Trophoblast cell (in vitro differentiated cells and primary cell): ENCODE data around the gene MALSU1.
A peak's percentile ranks its signal among the peaks of the same experiment; 100 is the strongest.

ENCODE experiments used
- DNase-seq, 2 donors: peaks; one replicate each; pipeline ENCODE4 v3.0.0-alpha.2; 2016
- H2AFZ ChIP-seq: 2 replicates; pipeline ENCODE4 v1.6.1; 2013; ENCODE audit warnings: low read length, moderate library complexity, mild to moderate bottlenecking; ENCODE audit not compliant: insufficient read depth, poor library complexity
- H2AK5ac ChIP-seq: 2 replicates; pipeline ENCODE4 v1.6.1; 2013; ENCODE audit warnings: mild to moderate bottlenecking, low read length
- H2BK120ac ChIP-seq: 2 replicates; pipeline ENCODE4 v1.6.1; 2013; ENCODE audit warnings: low read length, mild to moderate bottlenecking, moderate library complexity; ENCODE audit not compliant: insufficient read depth, poor library complexity
- H2BK12ac ChIP-seq: 2 replicates; pipeline ENCODE4 v1.6.1; 2013; ENCODE audit warnings: mild to moderate bottlenecking, low read length, moderate library complexity
- H2BK5ac ChIP-seq: 2 replicates; pipeline ENCODE4 v1.6.1; 2013; ENCODE audit warnings: low read length, low read depth, moderate library complexity, mild to moderate bottlenecking; ENCODE audit not compliant: poor library complexity
- H3K14ac ChIP-seq: 2 replicates; pipeline ENCODE4 v1.6.1; 2013; ENCODE audit warnings: mild to moderate bottlenecking, low read length
- H3K18ac ChIP-seq: 2 replicates; pipeline ENCODE4 v1.6.1; 2013; ENCODE audit warnings: mild to moderate bottlenecking, low read length
- H3K23ac ChIP-seq: 2 replicates; pipeline ENCODE4 v1.6.1; 2013; ENCODE audit warnings: low read length
- H3K27ac ChIP-seq: 2 replicates; pipeline ENCODE4 v1.5.1; 2013; ENCODE audit warnings: low read depth, mild to moderate bottlenecking, inconsistent platforms, low read length, moderate library complexity
- H3K27me3 ChIP-seq: 2 replicates; pipeline ENCODE4 v1.6.1; 2013; ENCODE audit warnings: inconsistent platforms, mild to moderate bottlenecking, low read length, moderate library complexity; ENCODE audit not compliant: insufficient read depth
- H3K36me3 ChIP-seq, 2 experiments: 1 replicate in 1 of 2; 2 replicates in 1 of 2; pipeline ENCODE4 v1.6.1; 2013; ENCODE audit warnings: low read length in 2 of 2, mild to moderate bottlenecking in 2 of 2, moderate library complexity in 1 of 2; ENCODE audit not compliant: insufficient read depth in 2 of 2, control insufficient read depth in 1 of 2
- H3K4ac ChIP-seq: 2 replicates; pipeline ENCODE4 v1.6.1; 2013; ENCODE audit warnings: low read depth, mild to moderate bottlenecking, low read length, moderate library complexity
- H3K4me1 ChIP-seq, 2 experiments: 1 replicate in 1 of 2; 2 replicates in 1 of 2; pipeline ENCODE4 v1.6.1; 2013; ENCODE audit warnings: low read length in 2 of 2, mild to moderate bottlenecking in 2 of 2, moderate library complexity in 1 of 2; ENCODE audit not compliant: insufficient read depth in 2 of 2, control insufficient read depth in 1 of 2
- H3K4me2 ChIP-seq: 2 replicates; pipeline ENCODE4 v1.6.1; 2013; ENCODE audit warnings: inconsistent platforms, mild to moderate bottlenecking, low read length, moderate library complexity
- H3K4me3 ChIP-seq: 2 replicates; pipeline ENCODE4 v1.5.1; 2013; ENCODE audit warnings: mild to moderate bottlenecking, low read depth, low read length, inconsistent platforms
- H3K79me1 ChIP-seq: one replicate; pipeline ENCODE4 v1.6.1; 2013; ENCODE audit warnings: low read length
- H3K79me2 ChIP-seq: 2 replicates; pipeline ENCODE4 v1.6.1; 2013; ENCODE audit warnings: low read length, mild to moderate bottlenecking; ENCODE audit not compliant: control insufficient read depth, insufficient read depth, poor library complexity
- H3K9ac ChIP-seq: 2 replicates; pipeline ENCODE4 v1.6.1; 2013; ENCODE audit warnings: mild to moderate bottlenecking, low read length
- H3K9me3 ChIP-seq: 2 replicates; pipeline ENCODE4 v1.6.1; 2013; ENCODE audit warnings: low read depth, mild to moderate bottlenecking, control low read depth, inconsistent platforms, low read length; ENCODE audit not compliant: insufficient read depth
- H4K12ac ChIP-seq: 2 replicates; pipeline ENCODE4 v1.6.1; 2013; ENCODE audit warnings: low read depth, mild to moderate bottlenecking, low read length, moderate library complexity
- H4K8ac ChIP-seq: 2 replicates; pipeline ENCODE4 v1.6.1; 2013; ENCODE audit warnings: low read depth, mild to moderate bottlenecking, low read length, moderate library complexity
- H4K91ac ChIP-seq: one replicate; pipeline ENCODE4 v1.6.1; 2013; ENCODE audit warnings: low read depth, mild to moderate bottlenecking, low read length, moderate library complexity
- WGBS: extraction: QIAGEN DNeasy Blood & Tissue Kit; methylation state at CpG from one replicate; pipeline ENCODE4 v1.1.7; 2013; ENCODE audit warnings: missing lambda C conversion rate; ENCODE audit not compliant: insufficient read length, insufficient coverage; ENCODE audit errors: extremely low coverage; 5-methylcytosine and 5-hydroxymethylcytosine counted together

The MALSU1 gene

GRCh38 chr7:23273141-23273599, 26.0 kb upstream of the MALSU1 start:
- Histone ChIP-seq H3K9me3 (peaks cover 2% of the 10 kb centered on the region), H3K9ac (no peak overlapping the region), H2AK5ac (no peak overlapping the region), H3K4me3 (no peak overlapping the region), H3K79me1 (no peaks in the 10 kb centered on the region), H3K18ac (no peak overlapping the region), H3K4me1 (no peaks in the 10 kb centered on the region), H3K23ac (no peak overlapping the region), H3K79me2 (no peaks in the 10 kb centered on the region), H3K27me3 (no peaks in the 10 kb centered on the region), H3K36me3 (no peaks in the 10 kb centered on the region), H3K27ac (no peak overlapping the region), H2AFZ (no peak overlapping the region), H4K12ac (no peak overlapping the region), H4K8ac (no peak overlapping the region), H3K4me2 (no peak overlapping the region), H3K14ac (no peak overlapping the region), H2BK12ac (no peak overlapping the region), H4K91ac (no peak overlapping the region), H2BK120ac (no peak overlapping the region), H3K4ac (no peak overlapping the region), H2BK5ac (no peak overlapping the region)
- DNase-seq = peak; percentile 93 to 94
- WGBS = no CpG with 5 or more reads among the region's 11 CpGs

DNA sequence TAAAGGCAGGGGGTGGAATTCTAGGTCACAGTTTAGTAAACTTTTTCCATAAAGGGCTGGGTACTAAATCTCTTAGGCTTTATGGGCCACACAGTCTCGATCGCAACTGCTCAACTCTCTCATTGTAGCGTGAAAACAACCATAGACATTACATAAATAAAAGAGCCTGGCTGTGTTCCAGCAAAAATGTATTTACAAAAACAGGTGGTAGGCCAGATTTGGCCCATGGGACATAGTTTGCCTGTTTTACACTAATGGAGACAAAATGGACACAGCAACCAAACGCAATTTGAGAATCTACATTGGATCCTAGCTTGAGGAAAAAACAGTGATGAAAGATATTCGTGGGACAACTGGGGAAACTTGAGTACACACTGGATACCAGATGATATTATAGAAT, 23.2 kb upstream of the MALSU1 start:
- no peak overlapping the region for H3K18ac ChIP-seq
- H2BK12ac ChIP-seq = no peak overlapping the region
- no peak overlapping the region for H4K12ac ChIP-seq
- no peaks in the 10 kb centered on the region for H3K27me3 ChIP-seq
- no peak overlapping the region for H2BK5ac ChIP-seq
- no peak overlapping the region for H3K4me3 ChIP-seq
- no peaks in the 10 kb centered on the region for H3K4me1 ChIP-seq
- H2BK120ac ChIP-seq = no peak overlapping the region
- no peaks in the 10 kb centered on the region for H3K36me3 ChIP-seq
- H2AFZ ChIP-seq = no peak overlapping the region
- no peaks in the 10 kb centered on the region for H3K79me1 ChIP-seq
- H3K9ac ChIP-seq = no peak overlapping the region
- no peaks in the 10 kb centered on the region for H3K9me3 ChIP-seq
- no peak overlapping the region for H3K14ac ChIP-seq
- H4K8ac ChIP-seq = no peak overlapping the region
- H2AK5ac ChIP-seq = no peak overlapping the region
- no peak for DNase-seq
- H3K23ac ChIP-seq = no peak overlapping the region
- no peak overlapping the region for H3K4ac ChIP-seq
- no peaks in the 10 kb centered on the region for H3K79me2 ChIP-seq
- no peak overlapping the region for H4K91ac ChIP-seq
- WGBS = no CpG with 5 or more reads among the region's 5 CpGs
- no peak overlapping the region for H3K27ac ChIP-seq
- no peak overlapping the region for H3K4me2 ChIP-seq

- Histone ChIP-seq H3K18ac (no peak overlapping the region), H3K4me2 (no peak overlapping the region), H3K27ac (no peak overlapping the region), H2BK12ac (no peak overlapping the region), H4K8ac (no peak overlapping the region), H2BK120ac (no peak overlapping the region), H2AK5ac (no peak overlapping the region), H3K4me3 (no peak overlapping the region), H3K27me3 (no peaks in the 10 kb centered on the region), H3K14ac (no peak overlapping the region), H3K79me2 (no peaks in the 10 kb centered on the region), H3K23ac (no peak overlapping the region), H2BK5ac (no peak overlapping the region), H3K36me3 (no peaks in the 10 kb centered on the region), H4K91ac (no peak overlapping the region), H2AFZ (no peak overlapping the region), H3K79me1 (no peaks in the 10 kb centered on the region), H4K12ac (no peak overlapping the region), H3K4ac (no peak overlapping the region), H3K9ac (no peak overlapping the region), H3K9me3 (no peaks in the 10 kb centered on the region), H3K4me1 (no peaks in the 10 kb centered on the region)
- no CpG with 5 or more reads among the region's 5 CpGs for WGBS
- no peak for DNase-seq
Observed at GRCh38 chr7:23276376-23276775, 22.8 kb upstream of the MALSU1 start.

DNA sequence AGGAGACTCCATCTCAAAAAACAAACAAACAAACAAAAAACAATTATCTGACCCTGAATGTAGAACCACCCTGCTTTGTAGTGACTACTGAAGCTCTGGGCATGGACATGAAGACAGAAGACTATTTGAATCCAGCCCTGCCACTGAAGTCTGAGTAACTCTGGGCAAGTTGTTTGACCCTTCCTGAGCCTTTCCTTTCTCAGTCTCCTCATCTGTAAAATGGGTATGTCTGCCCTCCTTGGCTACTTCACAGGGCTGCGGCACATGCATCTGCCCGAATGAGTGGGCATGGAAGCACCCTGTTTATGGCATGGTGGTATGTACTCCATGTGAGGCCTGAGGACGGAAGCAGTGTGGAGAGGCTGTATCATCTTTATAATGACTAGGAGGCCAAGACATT, 22.2 kb upstream of the MALSU1 start:
- Histone ChIP-seq H2AFZ (no peak overlapping the region), H2BK12ac (no peak overlapping the region), H3K4ac (no peak overlapping the region), H4K91ac (no peak overlapping the region), H4K8ac (no peak overlapping the region), H3K36me3 (no peaks in the 10 kb centered on the region), H3K27me3 (no peaks in the 10 kb centered on the region), H3K23ac (no peak overlapping the region), H2BK5ac (no peak overlapping the region), H2BK120ac (no peak overlapping the region), H3K18ac (no peak overlapping the region), H3K9me3 (no peaks in the 10 kb centered on the region), H2AK5ac (no peak overlapping the region), H3K4me3 (no peak overlapping the region), H3K27ac (no peak overlapping the region), H3K14ac (no peak overlapping the region), H3K79me1 (no peaks in the 10 kb centered on the region), H4K12ac (no peak overlapping the region), H3K9ac (no peak overlapping the region), H3K4me2 (no peak overlapping the region), H3K4me1 (no peaks in the 10 kb centered on the region), H3K79me2 (no peaks in the 10 kb centered on the region)
- WGBS = no CpG with 5 or more reads among the region's 3 CpGs
- no peak for DNase-seq
